Mucosa of descending colon (tissue), 3 donors: ENCODE measurements around the gene MORF4L1. TPM values are rescaled to one million over a fixed set of nuclear protein-coding genes. Genes with fewer than 3 reads are reported as not detected.
"Not testable (repeated sequence)": the region's sequence is repeated elsewhere in the genome, so short reads cannot be mapped to it uniquely, and the experiment has no call there.

ENCODE experiments used
- ATAC-seq: fragments of 200-7000 bp; cut with Tn5 transposase; one replicate; pipeline ENCODE4 v1.9.1; 2020; ENCODE audit warnings: mild to moderate bottlenecking, moderate library complexity
- DNase-seq, 3 donors: peaks; one replicate each; pipeline ENCODE4 v3.0.0-alpha.2; 2020
- H3K36me3 ChIP-seq: fragments of 200-600 bp; one replicate; pipeline ENCODE4 v1.8.0; 2021; ENCODE audit warnings: low read depth, mild to moderate bottlenecking
- H3K4me1 ChIP-seq: fragments of 200-600 bp; one replicate; pipeline ENCODE4 v1.8.0; 2021; ENCODE audit warnings: low read depth, mild to moderate bottlenecking
- H3K4me3 ChIP-seq: fragments of 200-600 bp; one replicate; pipeline ENCODE4 v1.8.0; 2021; ENCODE audit warnings: mild to moderate bottlenecking
- H3K9me3 ChIP-seq: fragments of 200-600 bp; one replicate; pipeline ENCODE4 v1.8.0; 2021; ENCODE audit warnings: mild to moderate bottlenecking
- intact Hi-C, 2 donors: fragments of 100-400 bp; cut with DNase I in 1 of 2; cut with micrococcal nuclease in 1 of 2; formaldehyde crosslinking; loops; one replicate each; pipeline versions ENCODE4 v1.11.0 to v1.11.1; 2022; cut with DNase I, micrococcal nuclease
- total RNA-seq, 3 donors: library from RNA; stranded (reverse); fragmentation: NEBNext Ultra II Directional in 2 of 3; extraction: Animal tissue kit (Norgen Biotek cat#: 25700) in 2 of 3; gene quantifications; one replicate each; pipeline versions ENCODE4 v1.2.1 to v1.2.4, GENCODE V29; 2021 to 2023
- TF ChIP-seq, protein P1 (sequence below): fragments of 200-600 bp; IDR thresholded peaks from one replicate; pipeline ENCODE4 v1.8.0; 2022; ENCODE audit warnings: antibody characterized with exemption, mild to moderate bottlenecking
- donor health status: DM: no; HTN: no; CAD: no; lungs with moderate emphysema.
- donor health status: DM: no; HTN: no; CAD: no.
- donor health status: DM: no; HTN: yes; CAD: no.

The MORF4L1 gene
- total RNA-seq, 3 donors from 2014 or later, result 151 to 307 (median 188) TPM

DNA sequence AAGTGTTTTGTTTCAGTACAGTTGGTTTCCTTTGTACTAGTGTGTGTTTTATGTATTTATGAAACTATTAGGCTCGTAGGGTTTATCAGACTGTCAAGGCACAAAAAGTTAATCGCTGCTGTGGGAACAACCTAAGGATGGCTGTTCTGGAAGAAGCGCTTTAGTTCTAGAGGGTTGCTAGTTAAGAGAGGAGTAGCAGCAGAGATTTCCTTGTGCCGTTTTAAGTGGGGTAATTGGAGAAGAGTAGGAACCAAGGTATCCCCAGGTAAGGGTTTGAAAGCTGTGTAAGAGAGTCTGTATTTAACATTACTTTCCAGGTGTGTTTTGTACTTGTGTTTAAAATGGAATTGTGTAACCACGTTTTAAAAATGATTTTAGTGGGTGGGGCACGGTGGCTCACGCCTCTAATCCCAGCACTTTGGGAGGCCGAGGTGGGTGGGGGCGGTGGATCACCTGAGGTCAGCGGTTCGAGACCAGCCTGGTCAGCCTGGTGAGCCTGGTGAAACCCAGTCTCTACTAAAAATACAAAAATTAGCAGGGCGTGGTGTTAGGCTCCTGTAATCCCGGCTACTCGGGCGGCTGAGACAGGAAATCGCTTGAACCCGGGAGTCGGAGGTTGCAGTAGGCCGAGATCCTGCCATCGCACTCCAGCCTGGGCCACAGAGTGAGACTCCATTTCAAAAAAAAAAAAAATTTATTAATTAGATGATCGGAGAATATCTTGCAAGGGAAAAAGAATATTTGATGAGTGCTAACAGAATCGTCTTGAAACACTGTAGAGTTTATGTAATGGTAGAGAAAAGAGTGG, 2.6 kb downstream of the MORF4L1 start:
- DNase-seq (no peak), ATAC-seq (no peak)
- TF ChIP-seq, protein P1, sequence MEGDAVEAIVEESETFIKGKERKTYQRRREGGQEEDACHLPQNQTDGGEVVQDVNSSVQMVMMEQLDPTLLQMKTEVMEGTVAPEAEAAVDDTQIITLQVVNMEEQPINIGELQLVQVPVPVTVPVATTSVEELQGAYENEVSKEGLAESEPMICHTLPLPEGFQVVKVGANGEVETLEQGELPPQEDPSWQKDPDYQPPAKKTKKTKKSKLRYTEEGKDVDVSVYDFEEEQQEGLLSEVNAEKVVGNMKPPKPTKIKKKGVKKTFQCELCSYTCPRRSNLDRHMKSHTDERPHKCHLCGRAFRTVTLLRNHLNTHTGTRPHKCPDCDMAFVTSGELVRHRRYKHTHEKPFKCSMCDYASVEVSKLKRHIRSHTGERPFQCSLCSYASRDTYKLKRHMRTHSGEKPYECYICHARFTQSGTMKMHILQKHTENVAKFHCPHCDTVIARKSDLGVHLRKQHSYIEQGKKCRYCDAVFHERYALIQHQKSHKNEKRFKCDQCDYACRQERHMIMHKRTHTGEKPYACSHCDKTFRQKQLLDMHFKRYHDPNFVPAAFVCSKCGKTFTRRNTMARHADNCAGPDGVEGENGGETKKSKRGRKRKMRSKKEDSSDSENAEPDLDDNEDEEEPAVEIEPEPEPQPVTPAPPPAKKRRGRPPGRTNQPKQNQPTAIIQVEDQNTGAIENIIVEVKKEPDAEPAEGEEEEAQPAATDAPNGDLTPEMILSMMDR, result no peak
- Histone ChIP-seq H3K9me3 (no peaks in the 10 kb centered on the region), H3K4me3 (no peak overlapping the region), H3K4me1 (peaks cover 35% of the 10 kb centered on the region), H3K36me3 (no peaks in the 10 kb centered on the region)
- intact Hi-C loops, result no loop called here

- ATAC-seq, H3K36me3 ChIP-seq, DNase-seq, H3K4me3 ChIP-seq, H3K9me3 ChIP-seq, intact Hi-C loops: not testable (repeated sequence)
- H3K4me1 ChIP-seq, result peaks cover 35% of the 10 kb centered on the region
Observed at GRCh38 chr15:78876954-78877353, 4.3 kb downstream of the MORF4L1 start.

GRCh38 chr15:78878356-78878755, 5.7 kb downstream of the MORF4L1 start:
- peaks cover 32% of the 10 kb centered on the region for H3K4me1 ChIP-seq
- ATAC-seq, result no peak
- H3K4me3 ChIP-seq, result no peak overlapping the region
- no peaks in the 10 kb centered on the region for H3K9me3 ChIP-seq
- TF ChIP-seq, protein P1, result no peak
- no peak for DNase-seq
- peaks cover 7% of the 10 kb centered on the region for H3K36me3 ChIP-seq
- intact Hi-C loops, result no loop called here

DNA sequence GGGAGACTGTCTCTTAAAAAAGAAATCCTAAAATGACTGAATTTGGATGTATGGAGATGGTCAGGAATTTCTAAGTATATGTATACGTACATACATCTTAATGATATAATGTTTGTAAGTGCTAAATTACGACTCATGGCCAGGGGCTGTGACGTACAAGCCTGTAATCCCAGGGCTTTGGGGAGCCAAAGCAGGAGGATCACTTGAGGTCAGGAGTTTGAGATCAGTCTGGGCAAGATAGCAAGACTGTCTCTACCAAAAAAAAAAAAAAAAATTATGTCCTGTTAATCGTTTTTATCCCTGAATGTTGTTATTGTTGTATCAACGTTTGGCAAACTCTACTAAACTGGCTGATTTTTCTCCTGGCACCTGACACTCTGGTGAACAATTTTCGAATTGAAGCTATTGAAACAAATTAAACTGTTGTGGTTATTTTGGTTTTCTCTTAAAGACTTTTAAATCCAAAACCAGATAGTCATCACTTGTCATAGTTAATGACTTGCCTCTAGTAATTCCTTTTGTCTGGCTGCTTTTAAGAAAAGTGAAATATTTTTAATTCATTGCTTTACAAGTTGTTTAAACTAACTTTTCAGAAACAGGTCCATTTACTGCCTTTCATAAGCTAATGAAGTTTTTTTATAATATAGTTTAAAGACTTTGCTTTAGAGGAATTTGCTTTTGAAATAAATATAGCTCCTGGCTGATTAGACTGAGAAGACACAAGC, 7.0 kb downstream of the MORF4L1 start:
- Histone ChIP-seq H3K9me3 (no peaks in the 10 kb centered on the region), H3K4me1 (peaks cover 32% of the 10 kb centered on the region), H3K36me3 (peaks cover 7% of the 10 kb centered on the region), H3K4me3 (no peak overlapping the region)
- DNase-seq (peak in 1 of 3 donors; percentile 8), ATAC-seq (no peak)
- intact Hi-C loops, result no loop called here
- TF ChIP-seq, protein P1, result no peak

DNA sequence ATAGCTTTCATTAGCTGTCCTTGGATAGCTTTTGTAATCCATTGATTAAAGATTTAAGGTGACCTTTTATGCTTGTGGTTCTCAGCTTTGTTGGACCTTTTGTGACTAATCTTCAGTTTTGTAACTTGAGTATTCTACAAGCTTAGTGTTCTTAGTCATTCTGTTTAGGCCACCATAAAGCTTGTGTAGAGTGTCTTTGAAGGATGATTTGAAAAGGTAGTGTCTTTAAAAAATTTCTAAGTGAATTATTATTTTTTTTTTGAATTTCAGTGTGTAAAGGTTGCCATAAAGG, 7.5 kb downstream of the MORF4L1 start:
- ATAC-seq, result no peak
- H3K36me3 ChIP-seq, result peaks cover 7% of the 10 kb centered on the region
- DNase-seq, result no peak
- TF ChIP-seq, protein P1, result no peak
- H3K4me3 ChIP-seq, result no peak overlapping the region
- no peaks in the 10 kb centered on the region for H3K9me3 ChIP-seq
- H3K4me1 ChIP-seq, result peaks cover 27% of the 10 kb centered on the region
- intact Hi-C loops, result no loop called here

- TF ChIP-seq, protein P1, result no peak
- DNase-seq (no peak), ATAC-seq (no peak)
- peaks cover 8% of the 10 kb centered on the region for H3K36me3 ChIP-seq
- H3K4me1 ChIP-seq, result peaks cover 22% of the 10 kb centered on the region
- H3K9me3 ChIP-seq, result no peaks in the 10 kb centered on the region
- intact Hi-C loops, result no loop called here
- H3K4me3 ChIP-seq, result no peak overlapping the region
Observed at GRCh38 chr15:78880813-78881212, 8.1 kb downstream of the MORF4L1 start.
